ENCODE results near the gene SERPINA9. TPM values are rescaled to one million over a fixed set of nuclear protein-coding genes. Genes with fewer than 3 reads are reported as not detected.

Gene SERPINA9
- total RNA-seq, 1 experiment from 2014 or later = not detected

- DNase-seq = no peak
- no peaks in the 10 kb centered on the region for H3K79me2 ChIP-seq (ENCODE audit: low read depth)
- H3K27me3 ChIP-seq (ENCODE audit: insufficient read depth, low read depth) = peaks cover 7% of the 10 kb centered on the region; the same call in 1 of the 2 replicates
- no peak overlapping the region for H3K4me2 ChIP-seq
- TF ChIP-seq EZH2 (IDR thresholded peaks at IDR 0.05; ENCODE audit: low read depth) (no peak), CTCF (conservative IDR thresholded peaks at IDR 0.05) (no peak)
- ChIA-PET POLR2A (ENCODE audit: unreplicated experiment) (no interaction called here), CTCF (no interaction called here)
- H3F3A ChIP-seq (ENCODE audit: insufficient read depth, low read depth) = no peaks in the 10 kb centered on the region
- no peaks in the 10 kb centered on the region for H3K4me1 ChIP-seq (replicated peaks; ENCODE audit: insufficient read depth)
- no peak overlapping the region for H3K4me3 ChIP-seq
- no peaks in the 10 kb centered on the region for H4K20me1 ChIP-seq (ENCODE audit: insufficient read depth)
- no peaks in the 10 kb centered on the region for H3K9me3 ChIP-seq (ENCODE audit: insufficient read depth, low read depth)
- intact Hi-C loops (cut with micrococcal nuclease; ENCODE audit: unreplicated experiment) = no loop called here
- no TSS peak for BruUV-seq (replicated peaks)
- H2AFZ ChIP-seq = no peak overlapping the region
- no peaks in the 10 kb centered on the region for H3K36me3 ChIP-seq (ENCODE audit: low read depth)
- no peak overlapping the region for H3K27ac ChIP-seq
- no peaks in the 10 kb centered on the region for H3K9me2 ChIP-seq (ENCODE audit: insufficient read depth)
These were observed 2.4 kb upstream of the SERPINA9 start for GRCh38 chr14:94478420-94478819.

GRCh38 chr14:94474581-94475031, 1.4 kb downstream of the SERPINA9 start:
- TF ChIP-seq CTCF (conservative IDR thresholded peaks at IDR 0.05) (no peak), EZH2 (IDR thresholded peaks at IDR 0.05; ENCODE audit: low read depth) (no peak)
- H3K9me2 ChIP-seq (ENCODE audit: insufficient read depth) = no peaks in the 10 kb centered on the region
- H3K9me3 ChIP-seq (ENCODE audit: insufficient read depth, low read depth) = no peaks in the 10 kb centered on the region
- no peaks in the 10 kb centered on the region for H4K20me1 ChIP-seq (ENCODE audit: insufficient read depth)
- no peaks in the 10 kb centered on the region for H3F3A ChIP-seq (ENCODE audit: insufficient read depth, low read depth)
- no peaks in the 10 kb centered on the region for H3K36me3 ChIP-seq (ENCODE audit: low read depth)
- H3K27me3 ChIP-seq (ENCODE audit: insufficient read depth, low read depth) = peaks cover 15% of the 10 kb centered on the region; the same call in 1 of the 2 replicates
- no peak overlapping the region for H3K4me2 ChIP-seq
- DNase-seq = no peak
- H3K4me1 ChIP-seq (replicated peaks; ENCODE audit: insufficient read depth) = no peaks in the 10 kb centered on the region
- no peak overlapping the region for H2AFZ ChIP-seq
- CTCF ChIA-PET = no interaction called here
- no TSS peak for BruUV-seq (replicated peaks)
- H3K27ac ChIP-seq = no peak overlapping the region
- POLR2A ChIA-PET (ENCODE audit: unreplicated experiment) = no interaction called here
- H3K79me2 ChIP-seq (ENCODE audit: low read depth) = no peaks in the 10 kb centered on the region
- intact Hi-C loops (cut with micrococcal nuclease; ENCODE audit: unreplicated experiment) = no loop called here
- no peak overlapping the region for H3K4me3 ChIP-seq

GRCh38 chr14:94473666-94474410, 2.2 kb downstream of the SERPINA9 start:
- no TSS peak for BruUV-seq (replicated peaks)
- Histone ChIP-seq H2AFZ (no peak overlapping the region), H3K9me3 (ENCODE audit: insufficient read depth, low read depth) (no peaks in the 10 kb centered on the region), H3K79me2 (ENCODE audit: low read depth) (no peaks in the 10 kb centered on the region), H3K4me3 (no peak overlapping the region), H3F3A (ENCODE audit: insufficient read depth, low read depth) (no peaks in the 10 kb centered on the region), H4K20me1 (ENCODE audit: insufficient read depth) (no peaks in the 10 kb centered on the region), H3K4me2 (no peak overlapping the region), H3K4me1 (replicated peaks; ENCODE audit: insufficient read depth) (no peaks in the 10 kb centered on the region), H3K9me2 (ENCODE audit: insufficient read depth) (no peaks in the 10 kb centered on the region), H3K27ac (no peak overlapping the region), H3K36me3 (ENCODE audit: low read depth) (no peaks in the 10 kb centered on the region), H3K27me3 (ENCODE audit: insufficient read depth, low read depth) (peaks cover 15% of the 10 kb centered on the region; the same call in 1 of the 2 replicates)
- ChIA-PET POLR2A (ENCODE audit: unreplicated experiment) (no interaction called here), CTCF (no interaction called here)
- TF ChIP-seq CTCF (conservative IDR thresholded peaks at IDR 0.05) (no peak), EZH2 (IDR thresholded peaks at IDR 0.05; ENCODE audit: low read depth) (no peak)
- DNase-seq = no peak
- intact Hi-C loops (cut with micrococcal nuclease; ENCODE audit: unreplicated experiment) = no loop called here

All from PC-9 (cell line).